ENCODE data around the gene EIF2S1. TPM values are rescaled to one million over a fixed set of nuclear protein-coding genes. Genes with fewer than 3 reads are reported as not detected.
"Not testable (repeated sequence)": the region's sequence is repeated elsewhere in the genome, so short reads cannot be mapped to it uniquely, and the experiment has no call there.

Gene EIF2S1
- total RNA-seq, 3 donors from 2014 or later (not counting 1 experiment from before 2014, with no cell fraction given), result 31.6 to 37.7 (median 33.2) TPM

DNA sequence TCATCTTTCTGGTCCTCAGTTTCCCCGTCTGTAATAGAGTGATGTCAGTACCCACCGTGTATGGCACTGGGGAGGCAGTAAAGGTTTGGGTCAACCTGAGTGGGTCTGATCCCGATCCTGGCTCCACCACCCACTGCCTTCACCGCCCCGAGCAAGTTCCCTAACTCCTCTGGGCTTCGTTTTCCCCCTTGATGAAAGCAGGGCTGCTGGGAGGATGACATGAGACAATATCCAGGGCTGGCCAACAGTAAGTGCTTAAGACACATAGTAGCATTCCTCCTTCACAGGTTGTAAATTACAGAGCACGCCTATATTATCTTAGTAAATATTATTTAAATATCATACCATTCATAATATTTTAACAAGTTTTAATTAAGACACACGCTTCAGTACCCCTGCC lies 51.2 kb downstream of the EIF2S1 start:
- no peaks in the 10 kb centered on the region for H3K36me3 Mint-ChIP-seq
- no peaks in the 10 kb centered on the region for H3K9me3 ChIP-seq (ENCODE audit: control insufficient read depth, insufficient read depth, low read length)
- H3K27me3 ChIP-seq (ENCODE audit: control insufficient read depth, insufficient read depth, low read length), result no peaks in the 10 kb centered on the region
- H3K27ac Mint-ChIP-seq, result no peak overlapping the region
- TF ChIP-seq CTCF (IDR thresholded peaks at IDR 0.05), result no peak
- H3K4me3 ChIP-seq (ENCODE audit: low read length), result no peak overlapping the region
- H3K4me3 Mint-ChIP-seq, result no peak overlapping the region
- ATAC-seq (no peak), DNase-seq (no peak)
- H3K4me1 ChIP-seq (ENCODE audit: control insufficient read depth, insufficient read depth, low read length), result peaks cover 3% of the 10 kb centered on the region
- 68% methylated on average over 7 of the region's 8 CpGs for WGBS (ENCODE audit: insufficient coverage)
- H3K9me3 Mint-ChIP-seq, result no peaks in the 10 kb centered on the region
- no peak overlapping the region for H3K27ac ChIP-seq (ENCODE audit: low read length)
- intact Hi-C loops (cut with micrococcal nuclease), result no loop called here
- no peaks in the 10 kb centered on the region for H3K36me3 ChIP-seq (ENCODE audit: control insufficient read depth, insufficient read depth, low read length)
- H3K27me3 Mint-ChIP-seq (ENCODE audit: low read depth in 2 of 2), result peaks cover 15 to 18% of the 10 kb centered on the region in 2 donors
- no peaks in the 10 kb centered on the region for H3K4me1 Mint-ChIP-seq

- Histone ChIP-seq H3K27ac (ENCODE audit: low read length) (no peak within 1 kb of the TSS), H3K36me3 (ENCODE audit: control insufficient read depth, insufficient read depth, low read length) (no peaks in the 10 kb centered on the region), H3K4me3 (ENCODE audit: low read length) (no peak within 1 kb of the TSS), H3K9me3 (ENCODE audit: control insufficient read depth, insufficient read depth, low read length) (no peaks in the 10 kb centered on the region), H3K4me1 (ENCODE audit: control insufficient read depth, insufficient read depth, low read length) (peaks cover 3% of the 10 kb centered on the region), H3K27me3 (ENCODE audit: control insufficient read depth, insufficient read depth, low read length) (no peaks in the 10 kb centered on the region)
- 9% methylated on average over 63 of the region's 63 CpGs for WGBS (ENCODE audit: insufficient coverage)
- Mint-ChIP-seq H3K4me3 (peak within 1 kb of the TSS; percentile 6), H3K9me3 (no peaks in the 10 kb centered on the region), H3K27ac (no peak within 1 kb of the TSS), H3K27me3 (ENCODE audit: low read depth in 2 of 2) (peaks cover 15 to 18% of the 10 kb centered on the region in 2 donors), H3K36me3 (no peaks in the 10 kb centered on the region), H3K4me1 (no peaks in the 10 kb centered on the region)
- no peak for TF ChIP-seq CTCF (IDR thresholded peaks at IDR 0.05)
- DNase-seq (peak in 1 of 2 donors; percentile 67), ATAC-seq (peak in 1 of 3 donors; percentile 45)
- intact Hi-C loops (cut with micrococcal nuclease), result no loop called here
Observed at GRCh38 chr14:67411820-67412421, 51.8 kb downstream of the EIF2S1 start, which contains the start of gene PLEK2. Gene PLEK2, minus strand, starts transcription at chr14:67412165. Its CDS starts 106 bp downstream, at chr14:67412059.

DNA sequence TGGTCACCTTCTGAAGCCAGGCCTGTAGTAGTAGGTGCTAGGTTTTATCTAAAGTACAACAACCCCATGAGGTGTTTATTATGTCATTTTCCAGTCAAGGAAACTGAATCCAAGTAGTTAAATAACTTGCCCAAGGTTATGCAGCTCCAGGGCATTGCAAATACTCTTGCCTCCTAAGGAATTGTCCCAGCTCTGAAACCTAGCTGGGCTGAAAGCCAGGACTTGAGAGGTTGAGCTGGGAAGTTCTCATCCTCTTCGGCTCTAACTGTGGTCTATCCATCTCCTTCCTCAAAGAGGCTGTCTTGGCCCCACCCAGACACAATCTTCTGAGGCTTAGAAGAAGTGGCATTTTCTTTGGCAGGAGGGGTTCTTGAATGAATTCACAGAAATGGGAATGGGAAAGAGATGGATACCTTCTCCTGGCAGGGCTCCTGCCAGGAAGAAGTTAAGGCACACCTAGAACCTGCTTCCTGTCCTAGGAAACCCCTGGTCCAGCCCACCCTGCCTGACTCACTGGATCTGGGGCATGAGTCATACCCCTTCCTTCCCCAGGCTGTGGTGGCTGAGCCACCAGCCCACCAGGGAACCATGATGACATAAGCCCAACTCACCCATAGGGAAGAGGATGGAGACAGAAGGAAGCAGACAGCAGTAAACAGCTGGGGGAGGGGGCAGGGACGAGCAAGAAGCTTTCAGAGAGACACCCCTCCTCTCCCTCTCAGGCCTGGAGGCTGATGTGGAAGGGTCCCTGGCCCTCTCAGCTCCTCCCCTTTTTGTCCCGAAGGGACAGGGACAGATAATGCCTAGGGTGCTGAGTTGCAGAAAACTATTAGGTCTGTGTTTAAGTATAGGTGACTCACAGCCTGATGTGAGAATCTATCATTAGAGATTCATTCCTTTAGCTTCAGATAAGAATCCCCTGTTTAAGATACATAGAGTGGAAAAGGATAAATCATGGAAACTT lies 54.0 kb downstream of the EIF2S1 start:
- Histone ChIP-seq H3K4me3 (ENCODE audit: low read length) (no peak overlapping the region), H3K27ac (ENCODE audit: low read length) (no peak overlapping the region), H3K4me1 (ENCODE audit: control insufficient read depth, insufficient read depth, low read length) (peaks cover 3% of the 10 kb centered on the region), H3K27me3 (ENCODE audit: control insufficient read depth, insufficient read depth, low read length) (no peaks in the 10 kb centered on the region), H3K9me3 (ENCODE audit: control insufficient read depth, insufficient read depth, low read length) (no peaks in the 10 kb centered on the region), H3K36me3 (ENCODE audit: control insufficient read depth, insufficient read depth, low read length) (no peaks in the 10 kb centered on the region)
- Mint-ChIP-seq H3K4me3 (no peak overlapping the region), H3K36me3 (no peaks in the 10 kb centered on the region), H3K9me3 (no peaks in the 10 kb centered on the region), H3K4me1 (no peaks in the 10 kb centered on the region), H3K27ac (no peak overlapping the region), H3K27me3 (ENCODE audit: low read depth in 2 of 2) (peaks cover 15 to 21% of the 10 kb centered on the region in 2 donors)
- DNase-seq, result no peak
- no peak for ATAC-seq
- intact Hi-C loops (cut with micrococcal nuclease), result no loop called here
- no peak for TF ChIP-seq CTCF (IDR thresholded peaks at IDR 0.05)
- WGBS (ENCODE audit: insufficient coverage), result no CpG with 5 or more reads among the region's 3 CpGs

DNA sequence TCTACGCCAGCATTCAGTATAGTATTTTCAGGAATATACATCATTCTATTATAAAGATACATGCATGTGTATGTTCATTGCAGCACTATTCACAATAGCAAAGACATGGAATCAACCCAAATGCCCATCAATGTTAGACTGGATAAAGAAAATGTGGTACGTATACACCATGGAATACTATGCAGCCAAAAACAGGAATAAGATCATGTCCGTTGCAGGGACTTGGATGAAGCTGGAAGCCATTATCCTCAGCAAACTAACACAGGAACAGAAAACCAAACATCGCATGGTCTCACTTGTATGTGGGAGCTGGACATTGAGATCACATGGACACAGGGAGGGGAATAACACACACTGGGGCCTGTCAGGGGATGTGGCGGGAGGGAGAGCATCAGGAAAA lies 55.5 kb downstream of the EIF2S1 start:
- H3K4me3 ChIP-seq (ENCODE audit: low read length); H3K27ac ChIP-seq (ENCODE audit: low read length); H3K36me3 ChIP-seq (ENCODE audit: control insufficient read depth, insufficient read depth, low read length); H3K27me3 ChIP-seq (ENCODE audit: control insufficient read depth, insufficient read depth, low read length); H3K4me3 Mint-ChIP-seq; H3K9me3 Mint-ChIP-seq; DNase-seq; ATAC-seq; H3K9me3 ChIP-seq (ENCODE audit: control insufficient read depth, insufficient read depth, low read length); intact Hi-C loops (cut with micrococcal nuclease); H3K4me1 ChIP-seq (ENCODE audit: control insufficient read depth, insufficient read depth, low read length); H3K36me3 Mint-ChIP-seq; H3K27ac Mint-ChIP-seq; H3K4me1 Mint-ChIP-seq: not testable (repeated sequence)
- WGBS (ENCODE audit: insufficient coverage), result 96% methylated on average over 3 of the region's 5 CpGs
- H3K27me3 Mint-ChIP-seq (ENCODE audit: low read depth in 2 of 2), result peaks cover 13 to 21% of the 10 kb centered on the region in 2 donors
